Esophagus squamous epithelium (tissue), 4 donors: ENCODE measurements around the gene KDM3B.

Experiments used
- CTCF ChIP-seq, 6 experiments: fragments of 450-650 bp in 4 of 6; fragments of 200-600 bp in 2 of 6; sonication (generic) in 2 of 6; IDR thresholded peaks; one replicate each; pipeline ENCODE4 v1.5.1; 2016 to 2019; ENCODE audit warnings: antibody characterized with exemption in 6 of 6, mild to moderate bottlenecking in 4 of 6, moderate library complexity in 4 of 6
- POLR2A ChIP-seq, 4 donors: fragments of 450-650 bp; IDR thresholded peaks; one replicate each; pipeline ENCODE4 v1.6.1; 2017; ENCODE audit warnings: antibody characterized with exemption in 4 of 4, mild to moderate bottlenecking in 4 of 4, moderate library complexity in 3 of 4

- TF ChIP-seq CTCF (IDR thresholded peaks at IDR 0.05) (no peak), POLR2A (IDR thresholded peaks at IDR 0.05) (no peak)
Observed at GRCh38 chr5:138350563-138350890, 2.0 kb upstream of the KDM3B start.
